Measurements from ENCODE around the gene MBD3L2B. TPM values are rescaled to one million over a fixed set of nuclear protein-coding genes. Genes with fewer than 3 reads are reported as not detected.

The MBD3L2B gene
- total and polyA plus RNA-seq, 9 of the 15 experiments (the other 6 are each of a cell fraction or from before 2014, with no cell fraction given): not detected

- in situ Hi-C loops (cut with MboI) (no loop called here), intact Hi-C loops (cut with micrococcal nuclease) (no loop called here)
- no peak overlapping the region for H2AFZ ChIP-seq (ENCODE audit: low read depth, low read length)
- H3K4me1 ChIP-seq (replicated peaks in 1 of 2; ENCODE audit: control insufficient read depth in 2 of 2, insufficient read depth in 2 of 2, low read length in 2 of 2): no peaks in the 10 kb centered on the region
- ATAC-seq (no peak), DNase-seq (ENCODE audit: extremely low read depth in 1 of 4, low spot score in 3 of 4) (no peak), FAIRE-seq (no peak)
- CTCF ChIA-PET (ENCODE audit: low intra/inter-chr PET ratio): no interaction called here
- H3K27ac ChIP-seq (ENCODE audit: extremely low read depth, low read depth, low read length): no peak overlapping the region
- WGBS (ENCODE audit: insufficient coverage, low coverage, missing lambda C conversion rate): 0% methylated on average over 5 of the region's 5 CpGs
- H3K9me1 ChIP-seq (ENCODE audit: control insufficient read depth, insufficient read depth, low read length): no peaks in the 10 kb centered on the region
- BruUV-seq (replicated peaks): no TSS peak
- no peak overlapping the region for H3K4me2 ChIP-seq (ENCODE audit: insufficient read depth, low read length)
- H3K4me3 ChIP-seq: no peak overlapping the region
- H3K79me2 ChIP-seq (ENCODE audit: control insufficient read depth, insufficient read depth, low read length): no peaks in the 10 kb centered on the region
- no peaks in the 10 kb centered on the region; the same call in 1 of the 2 replicates for H3K9me3 ChIP-seq (replicated peaks; ENCODE audit: control insufficient read depth, insufficient read depth, low read depth, low read length)
- no peaks in the 10 kb centered on the region for H3K36me3 ChIP-seq (ENCODE audit: control insufficient read depth, insufficient read depth, low read length)
- TF ChIP-seq MTA3 (IDR thresholded peaks at IDR 0.05; ENCODE audit: borderline replicate concordance): no peak
- peak; percentile 79 for TF ChIP-seq ZBTB40 (IDR thresholded peaks at IDR 0.05)
- no peak for TF ChIP-seq ZBTB40 (CRISPR knock-in tag; IDR thresholded peaks at IDR 0.05)
- H3K27me3 ChIP-seq (ENCODE audit: control insufficient read depth in 2 of 2, insufficient read depth in 2 of 2, low read length in 2 of 2): peaks cover 5 to 16% of the 10 kb centered on the region in 2 experiments; a peak in 3 of 5 replicates
- POLR2A ChIA-PET: no interaction called here
- H3K9ac ChIP-seq (ENCODE audit: insufficient read depth in 1 of 2, low read depth in 2 of 2, low read length in 2 of 2): no peak overlapping the region
- H4K20me1 ChIP-seq (replicated peaks; ENCODE audit: control insufficient read depth, insufficient read depth, low read length): no peaks in the 10 kb centered on the region
These were observed 45.0 kb downstream of the MBD3L2B start for GRCh38 chr19:6976197-6976596.
